SU-DHL-6 (cell line): ENCODE measurements around the gene RARB.

Source experiments
- EZH2phosphoT487 ChIP-seq: fragments of 200-600 bp; sonication (generic), shearing (Covaris generic); conservative IDR thresholded peaks from 2 replicates; pipeline ENCODE4 v1.6.1; 2018; ENCODE audit warnings: mild to moderate bottlenecking, antibody characterized with exemption, low read length, moderate library complexity, mixed read lengths
- TF ChIP-seq, protein P1 (sequence below): fragments of 200-600 bp; sonication (generic); IDR thresholded peaks from one replicate; pipeline ENCODE4 v1.5.1; 2017; ENCODE audit warnings: antibody characterized with exemption, mild to moderate bottlenecking, low read length, moderate library complexity; ENCODE audit not compliant: insufficient read depth, poor library complexity, severe bottlenecking

DNA sequence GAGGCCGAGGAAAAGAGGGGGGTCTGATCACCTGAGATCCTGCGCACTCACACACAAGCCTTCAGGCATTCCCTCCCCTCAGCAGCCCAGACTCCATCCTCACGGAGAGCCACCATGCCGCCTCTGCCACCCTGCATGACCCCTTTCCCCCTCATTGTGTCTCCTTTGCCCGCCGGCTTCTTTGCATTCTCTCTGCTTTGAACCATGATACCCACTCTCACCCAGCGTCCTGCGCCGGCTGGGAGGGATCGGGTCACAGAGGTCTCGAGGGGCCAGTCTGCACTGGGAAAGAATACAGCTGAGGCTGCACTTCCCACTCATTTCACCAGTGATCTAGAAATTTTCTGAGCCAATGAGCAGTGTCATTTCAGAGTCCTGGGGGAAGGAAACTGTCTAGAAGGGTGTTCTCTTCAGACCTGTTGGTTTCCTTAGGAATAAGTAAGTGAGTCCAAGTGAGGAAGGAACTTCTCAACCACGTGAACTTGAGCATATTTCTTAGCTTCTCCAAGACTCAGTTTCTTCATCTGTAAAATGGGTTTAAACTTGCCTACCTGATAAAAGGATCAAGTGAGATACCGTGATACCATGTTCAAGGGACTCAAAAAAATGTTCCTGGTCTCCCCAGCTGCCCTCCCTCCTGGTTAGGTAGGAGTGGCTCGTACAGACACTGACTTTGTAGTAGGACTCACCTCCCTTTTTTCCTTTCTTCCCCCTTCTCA lies 139.9 kb downstream of the RARB start:
- TF ChIP-seq, protein P1, sequence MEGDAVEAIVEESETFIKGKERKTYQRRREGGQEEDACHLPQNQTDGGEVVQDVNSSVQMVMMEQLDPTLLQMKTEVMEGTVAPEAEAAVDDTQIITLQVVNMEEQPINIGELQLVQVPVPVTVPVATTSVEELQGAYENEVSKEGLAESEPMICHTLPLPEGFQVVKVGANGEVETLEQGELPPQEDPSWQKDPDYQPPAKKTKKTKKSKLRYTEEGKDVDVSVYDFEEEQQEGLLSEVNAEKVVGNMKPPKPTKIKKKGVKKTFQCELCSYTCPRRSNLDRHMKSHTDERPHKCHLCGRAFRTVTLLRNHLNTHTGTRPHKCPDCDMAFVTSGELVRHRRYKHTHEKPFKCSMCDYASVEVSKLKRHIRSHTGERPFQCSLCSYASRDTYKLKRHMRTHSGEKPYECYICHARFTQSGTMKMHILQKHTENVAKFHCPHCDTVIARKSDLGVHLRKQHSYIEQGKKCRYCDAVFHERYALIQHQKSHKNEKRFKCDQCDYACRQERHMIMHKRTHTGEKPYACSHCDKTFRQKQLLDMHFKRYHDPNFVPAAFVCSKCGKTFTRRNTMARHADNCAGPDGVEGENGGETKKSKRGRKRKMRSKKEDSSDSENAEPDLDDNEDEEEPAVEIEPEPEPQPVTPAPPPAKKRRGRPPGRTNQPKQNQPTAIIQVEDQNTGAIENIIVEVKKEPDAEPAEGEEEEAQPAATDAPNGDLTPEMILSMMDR, result no peak
- no peak for TF ChIP-seq EZH2phosphoT487
